Esophagus muscularis mucosa (tissue), 4 donors: ENCODE measurements around the gene BEND6. TPM values are rescaled to one million over a fixed set of nuclear protein-coding genes. Genes with fewer than 3 reads are reported as not detected.

Source experiments
- DNase-seq: peaks from one replicate; pipeline ENCODE4 v3.0.0-alpha.2; 2017; ENCODE audit errors: extremely low spot score
- H3K27ac ChIP-seq, 4 donors: fragments of 200-600 bp; sonication (generic); replicated peaks in 1 of 4; 1 replicate in 3 of 4; 2 replicates in 1 of 4; pipeline ENCODE4 v1.5.1; 2016 to 2019; ENCODE audit warnings: mild to moderate bottlenecking in 1 of 4
- H3K27me3 ChIP-seq, 4 donors: fragments of 200-600 bp; sonication (generic); one replicate each; pipeline versions ENCODE4 v1.5.1 to v1.6.0; 2016 to 2019
- H3K36me3 ChIP-seq, 4 donors: fragments of 200-600 bp; sonication (generic); one replicate each; pipeline ENCODE4 v1.5.1; 2016 to 2019
- H3K4me1 ChIP-seq, 4 donors: fragments of 200-600 bp; sonication (generic); one replicate each; pipeline ENCODE4 v1.5.1; 2016 to 2019
- H3K4me3 ChIP-seq, 4 donors: fragments of 200-600 bp; sonication (generic); 1 replicate in 2 of 4; 2 replicates in 2 of 4; pipeline ENCODE4 v1.5.1; 2016 to 2019; ENCODE audit warnings: mild to moderate bottlenecking in 4 of 4, moderate library complexity in 1 of 4
- H3K9me3 ChIP-seq, 4 donors: fragments of 200-600 bp; sonication (generic); 1 replicate in 3 of 4; 2 replicates in 1 of 4; pipeline ENCODE4 v1.5.1; 2016 to 2019
- CTCF ChIP-seq, 3 experiments: fragments of 200-600 bp in 2 of 3; fragments of 450-650 bp in 1 of 3; sonication (generic) in 2 of 3; IDR thresholded peaks; one replicate each; pipeline ENCODE4 v1.5.1; 2017 to 2019; ENCODE audit warnings: antibody characterized with exemption in 3 of 3, mild to moderate bottlenecking in 2 of 3, moderate library complexity in 1 of 3
- EP300 ChIP-seq: sonication (generic); formaldehyde crosslinking; IDR thresholded peaks from one replicate; pipeline ENCODE4 v1.6.1; 2017; ENCODE audit warnings: antibody characterized with exemption
- POLR2A ChIP-seq: fragments of 450-650 bp; IDR thresholded peaks from one replicate; pipeline ENCODE4 v1.6.1; 2017; ENCODE audit warnings: antibody characterized with exemption, moderate library complexity, mild to moderate bottlenecking, low read depth
- POLR2AphosphoS5 ChIP-seq, 2 donors: sonication (generic); formaldehyde crosslinking; IDR thresholded peaks; one replicate each; pipeline ENCODE4 v1.6.1; 2017; ENCODE audit warnings: antibody characterized with exemption in 2 of 2
- WGBS: methylation state at CpG from one replicate; pipeline ENCODE4 v1.1.5; 2018; 5-methylcytosine and 5-hydroxymethylcytosine counted together
- intact Hi-C: fragments of 100-400 bp; cut with DNase I; formaldehyde crosslinking; loops from one replicate; pipeline ENCODE4 v1.15.1; 2023
- total RNA-seq, 4 donors: library from RNA; depleted of rRNA; stranded (reverse); fragments of >200 nt; gene quantifications; one replicate each; pipeline versions ENCODE4 v1.1.0 to v1.2.1, GENCODE V29; 2016

Gene BEND6
- total RNA-seq, 4 donors from 2014 or later = 0.45 to 1.7 (median 1.5) TPM

- no peak overlapping the region for H3K4me3 ChIP-seq
- intact Hi-C loops = no loop called here
- TF ChIP-seq POLR2AphosphoS5 (IDR thresholded peaks at IDR 0.05) (no peak), CTCF (IDR thresholded peaks at IDR 0.05) (no peak), EP300 (no peak), POLR2A (no peak)
- H3K27me3 ChIP-seq = no peaks in the 10 kb centered on the region
- peaks cover 0 to 14% (median 3%) of the 10 kb centered on the region in 4 donors for H3K9me3 ChIP-seq
- no peak for DNase-seq
- no peaks in the 10 kb centered on the region for H3K4me1 ChIP-seq
- no peaks in the 10 kb centered on the region for H3K36me3 ChIP-seq
- H3K27ac ChIP-seq = no peak overlapping the region
These were observed 13.9 kb upstream of the BEND6 start for GRCh38 chr6:56940977-56941376.

- Histone ChIP-seq H3K27me3 (no peaks in the 10 kb centered on the region), H3K36me3 (no peaks in the 10 kb centered on the region), H3K4me3 (no peak overlapping the region), H3K27ac (no peak overlapping the region), H3K9me3 (peaks cover 0 to 14% (median 3%) of the 10 kb centered on the region in 4 donors), H3K4me1 (no peaks in the 10 kb centered on the region)
- intact Hi-C loops = no loop called here
- TF ChIP-seq POLR2A (no peak), POLR2AphosphoS5 (IDR thresholded peaks at IDR 0.05) (no peak), EP300 (no peak), CTCF (IDR thresholded peaks at IDR 0.05) (no peak)
- no peak for DNase-seq
These were observed 10.2 kb upstream of the BEND6 start for GRCh38 chr6:56944661-56945060.

- 50% methylated on average over 2 of the region's 2 CpGs for WGBS
- TF ChIP-seq POLR2A = no peak
- no peak for TF ChIP-seq CTCF (IDR thresholded peaks at IDR 0.05)
- no peak for TF ChIP-seq EP300
- no peak for TF ChIP-seq POLR2AphosphoS5 (IDR thresholded peaks at IDR 0.05)
- Histone ChIP-seq H3K27ac (no peak overlapping the region), H3K27me3 (no peaks in the 10 kb centered on the region), H3K4me1 (no peaks in the 10 kb centered on the region), H3K9me3 (peaks cover 0 to 4% (median 0%) of the 10 kb centered on the region in 4 donors), H3K4me3 (no peak overlapping the region), H3K36me3 (no peaks in the 10 kb centered on the region)
- intact Hi-C loops = no loop called here
- no peak for DNase-seq
These were observed 8.5 kb upstream of the BEND6 start for GRCh38 chr6:56946368-56946767.

- H3K4me1 ChIP-seq = no peaks in the 10 kb centered on the region
- intact Hi-C loops = no loop called here
- TF ChIP-seq CTCF (IDR thresholded peaks at IDR 0.05) = no peak
- DNase-seq = no peak
- no peak overlapping the region for H3K4me3 ChIP-seq
- H3K27me3 ChIP-seq = no peaks in the 10 kb centered on the region
- WGBS = 75% methylated on average over 1 of the region's 1 CpG
- no peaks in the 10 kb centered on the region for H3K9me3 ChIP-seq
- H3K27ac ChIP-seq = no peak overlapping the region
- H3K36me3 ChIP-seq = no peaks in the 10 kb centered on the region
These were observed 7.0 kb upstream of the BEND6 start for GRCh38 chr6:56947924-56948323.

- TF ChIP-seq EP300 = no peak
- TF ChIP-seq CTCF (IDR thresholded peaks at IDR 0.05) = no peak
- no peak for TF ChIP-seq POLR2A
- TF ChIP-seq POLR2AphosphoS5 (IDR thresholded peaks at IDR 0.05) = no peak
- Histone ChIP-seq H3K27ac (no peak overlapping the region), H3K9me3 (no peaks in the 10 kb centered on the region), H3K27me3 (no peaks in the 10 kb centered on the region), H3K36me3 (no peaks in the 10 kb centered on the region), H3K4me3 (no peak overlapping the region), H3K4me1 (peaks cover 9 to 13% (median 11%) of the 10 kb centered on the region in 4 donors)
- WGBS = 75% methylated on average over 3 of the region's 3 CpGs
- DNase-seq = no peak
- intact Hi-C loops = no loop called here
These were observed 5.6 kb upstream of the BEND6 start for GRCh38 chr6:56949265-56949664.
